PC-3 (cell line): ENCODE data around the gene TMEM125. TPM values are rescaled to one million over a fixed set of nuclear protein-coding genes. Genes with fewer than 3 reads are reported as not detected.
A peak's percentile ranks its signal among the peaks of the same experiment; 100 is the strongest.

Experiments
- ATAC-seq: fragments of 200-7000 bp; cut with Tn5 transposase; 2 replicates; pipeline ENCODE4 v1.9.1; 2020; ENCODE audit warnings: mild to moderate bottlenecking, moderate library complexity
- BruUV-seq: library from RNA; stranded (reverse); fragments of 400-500 nt; replicated peaks from 2 replicates; lab custom pipeline; 2021; lab: Mats Ljungman, UMichigan
- CTCF ChIA-PET: fragments of 300-600 bp; sonication (Branson Sonifier 250); formaldehyde crosslinking; loops from one replicate; lab custom pipeline; 2022; ENCODE audit warnings: antibody characterized with exemption; lab: Charles Lee
- POLR2A ChIA-PET: fragments of 300-600 bp; sonication (Branson Sonifier 250); formaldehyde crosslinking; loops from one replicate; lab custom pipeline; 2022; ENCODE audit warnings: antibody characterized with exemption; ENCODE audit not compliant: unreplicated experiment; lab: Charles Lee
- DNase-seq: peaks from one replicate; pipeline ENCODE4 v3.0.0-alpha.2; 2015
- H2AFZ ChIP-seq: fragments of 300-600 bp; sonication (generic); 2 replicates; pipeline ENCODE4 v1.6.0; 2016; ENCODE audit warnings: antibody characterized with exemption, low read length
- H3F3A ChIP-seq: fragments of 300-600 bp; sonication (generic); one replicate; pipeline ENCODE4 v1.6.0; 2017; ENCODE audit warnings: antibody characterized with exemption, low read length, control low read depth, mild to moderate bottlenecking; ENCODE audit not compliant: unreplicated experiment
- H3K27ac ChIP-seq: fragments of 300-600 bp; sonication (generic); 2 replicates; pipeline ENCODE4 v1.5.1; 2016; ENCODE audit warnings: mild to moderate bottlenecking, low read length
- H3K27me3 ChIP-seq: fragments of 300-600 bp; sonication (generic); 2 replicates; pipeline ENCODE4 v1.6.1; 2016; ENCODE audit warnings: low read length, mixed read lengths
- H3K36me3 ChIP-seq: fragments of 300-600 bp; sonication (generic); 2 replicates; pipeline ENCODE4 v1.6.1; 2016; ENCODE audit warnings: low read depth, mixed run types, low read length, mixed read lengths
- H3K4me1 ChIP-seq: fragments of 300-600 bp; sonication (generic); 2 replicates; pipeline ENCODE4 v1.5.1; 2016; ENCODE audit warnings: low read length; ENCODE audit not compliant: insufficient read depth
- H3K4me2 ChIP-seq: fragments of 300-600 bp; sonication (generic); 2 replicates; pipeline ENCODE4 v1.6.0; 2016; ENCODE audit warnings: low read length
- H3K4me3 ChIP-seq: fragments of 300-600 bp; sonication (generic); 2 replicates; pipeline ENCODE4 v1.5.1; 2016; ENCODE audit warnings: mild to moderate bottlenecking, low read length, mixed read lengths
- H3K79me2 ChIP-seq: fragments of 300-600 bp; sonication (generic); 2 replicates; pipeline ENCODE4 v1.6.1; 2017; ENCODE audit warnings: low read length, mixed read lengths
- H3K9ac ChIP-seq: fragments of 300-600 bp; sonication (generic); 2 replicates; pipeline ENCODE4 v1.6.0; 2016; ENCODE audit warnings: mild to moderate bottlenecking, low read length
- H3K9me2 ChIP-seq: fragments of 300-600 bp; sonication (generic); replicated peaks from 2 replicates; pipeline ENCODE4 v1.6.1; 2016; ENCODE audit warnings: mixed run types, low read length, mixed read lengths
- H3K9me3 ChIP-seq: fragments of 300-600 bp; sonication (generic); 2 replicates; pipeline ENCODE4 v1.6.1; 2016; ENCODE audit warnings: low read length, mixed read lengths
- H4K20me1 ChIP-seq: fragments of 300-600 bp; sonication (generic); 2 replicates; pipeline ENCODE4 v1.6.1; 2016; ENCODE audit warnings: low read length, mixed read lengths
- CTCF ChIP-seq: fragments of 300-600 bp; sonication (generic); conservative IDR thresholded peaks from 2 replicates; pipeline ENCODE4 v1.5.1; 2017; ENCODE audit warnings: antibody characterized with exemption, low read depth, mild to moderate bottlenecking, low read length
- EZH2 ChIP-seq: fragments of 300-600 bp; sonication (generic); IDR thresholded peaks from one replicate; pipeline ENCODE4 v1.6.1; 2017; ENCODE audit warnings: antibody characterized with exemption, mild to moderate bottlenecking, low read length; ENCODE audit not compliant: unreplicated experiment
- EZH2phosphoT487 ChIP-seq: fragments of 300-600 bp; sonication (generic); IDR thresholded peaks from 2 replicates; pipeline ENCODE4 v1.6.1; 2018; ENCODE audit warnings: mild to moderate bottlenecking, antibody characterized with exemption, low read length, borderline replicate concordance
- intact Hi-C: fragments of 100-400 bp; cut with micrococcal nuclease; formaldehyde crosslinking; loops from 2 replicates; pipeline ENCODE4 v1.9.0; 2023
- total RNA-seq: library from RNA; depleted of rRNA; stranded (reverse); fragments of >200 nt; gene quantifications from 2 replicates; pipeline ENCODE4 v1.2.3, GENCODE V29; 2014

The TMEM125 gene
- total RNA-seq, 1 experiment from 2014 or later = 9.8 TPM

GRCh38 chr1:43286115-43286514 lies 16.3 kb downstream of the TMEM125 start:
- DNase-seq (no peak), ATAC-seq (no peak)
- H2AFZ ChIP-seq = peak overlapping the region; percentile 61
- no peaks in the 10 kb centered on the region for H3K9me2 ChIP-seq
- no peaks in the 10 kb centered on the region for H3K9me3 ChIP-seq
- H3K27me3 ChIP-seq = no peaks in the 10 kb centered on the region
- H3K27ac ChIP-seq = no peak overlapping the region
- intact Hi-C loops = loop anchor here (5.0 kb wide), 1 partner anchor 61 kb away; no protein-coding TSS in a partner anchor
- BruUV-seq = no TSS peak
- POLR2A ChIA-PET = interaction anchor here (0.9 kb wide), 1 partner anchor 62 kb away, joined by 3 read pairs; no protein-coding TSS in a partner anchor
- H4K20me1 ChIP-seq = no peaks in the 10 kb centered on the region
- H3K36me3 ChIP-seq = no peaks in the 10 kb centered on the region
- H3F3A ChIP-seq = no peaks in the 10 kb centered on the region
- H3K79me2 ChIP-seq = peaks cover 12% of the 10 kb centered on the region; the same call in 1 of the 2 replicates
- CTCF ChIA-PET = interaction anchor here (1.3 kb wide), 1 partner anchor 72 kb away, joined by 14 read pairs; the partner anchor contains the start of gene CDC20
- peak overlapping the region; percentile 61; the same call in 1 of the 2 replicates for H3K4me3 ChIP-seq
- no peak overlapping the region for H3K9ac ChIP-seq
- H3K4me1 ChIP-seq = peaks cover 16% of the 10 kb centered on the region
- TF ChIP-seq EZH2phosphoT487 = no peak
- no peak for TF ChIP-seq CTCF
- TF ChIP-seq EZH2 = no peak
- H3K4me2 ChIP-seq = peak overlapping the region; percentile 83

GRCh38 chr1:43286533-43286932 lies 16.8 kb downstream of the TMEM125 start:
- peaks cover 16% of the 10 kb centered on the region for H3K4me1 ChIP-seq
- BruUV-seq = no TSS peak
- H3K9me2 ChIP-seq = no peaks in the 10 kb centered on the region
- H3K9me3 ChIP-seq = no peaks in the 10 kb centered on the region
- H2AFZ ChIP-seq = no peak overlapping the region
- intact Hi-C loops = loop anchor here (5.0 kb wide), 1 partner anchor 61 kb away; no protein-coding TSS in a partner anchor
- no peaks in the 10 kb centered on the region for H3K36me3 ChIP-seq
- ChIA-PET POLR2A (no interaction called here), CTCF (no interaction called here)
- H3K9ac ChIP-seq = no peak overlapping the region
- H3K79me2 ChIP-seq = peaks cover 12% of the 10 kb centered on the region; the same call in 1 of the 2 replicates
- no peak overlapping the region for H3K27ac ChIP-seq
- H4K20me1 ChIP-seq = no peaks in the 10 kb centered on the region
- TF ChIP-seq EZH2phosphoT487 (no peak), EZH2 (no peak), CTCF (no peak)
- ATAC-seq (no peak), DNase-seq (no peak)
- no peaks in the 10 kb centered on the region for H3K27me3 ChIP-seq
- H3K4me3 ChIP-seq = no peak overlapping the region
- no peak overlapping the region for H3K4me2 ChIP-seq
- no peaks in the 10 kb centered on the region for H3F3A ChIP-seq

DNA sequence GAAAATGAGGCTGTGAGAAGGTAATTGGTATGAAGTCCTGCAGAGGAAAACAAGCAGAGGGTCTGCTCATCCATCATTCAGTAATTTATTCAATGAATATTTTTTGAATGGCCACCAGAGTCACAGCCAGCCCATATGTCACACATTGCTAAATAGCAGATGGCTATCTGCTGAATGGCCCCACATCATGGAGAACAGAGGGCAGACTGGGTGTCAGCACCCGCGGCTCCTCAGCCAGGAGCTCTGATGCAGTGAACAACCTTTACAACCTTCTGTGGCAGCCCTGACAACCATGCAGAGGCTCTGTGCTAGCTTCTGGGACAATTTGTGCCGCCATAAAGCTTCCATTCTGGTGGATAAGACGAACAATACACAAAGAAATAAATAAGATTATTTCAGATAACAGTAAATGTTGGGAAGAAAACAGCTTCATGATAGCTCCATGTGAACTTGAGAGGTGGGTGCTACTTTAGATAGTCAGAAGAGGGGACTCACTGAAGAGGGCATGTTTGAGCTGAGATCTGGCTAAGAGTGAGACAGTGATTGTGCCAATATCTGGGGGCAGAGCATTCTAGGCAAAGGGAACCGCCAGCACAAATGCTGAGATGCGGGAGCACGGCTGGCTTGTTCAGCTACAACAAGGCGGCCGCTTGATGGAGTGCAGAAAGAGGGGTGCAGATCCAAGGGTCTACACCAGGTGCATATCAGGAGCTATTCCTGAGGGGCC lies 18.4 kb downstream of the TMEM125 start:
- ChIA-PET CTCF (no interaction called here), POLR2A (no interaction called here)
- H3K36me3 ChIP-seq = no peaks in the 10 kb centered on the region
- H3K9me2 ChIP-seq = no peaks in the 10 kb centered on the region
- H3K27ac ChIP-seq = no peak overlapping the region
- H3K4me2 ChIP-seq = no peak overlapping the region
- H3K9ac ChIP-seq = no peak overlapping the region
- BruUV-seq = no TSS peak
- TF ChIP-seq EZH2 (no peak), CTCF (no peak), EZH2phosphoT487 (no peak)
- no peaks in the 10 kb centered on the region for H4K20me1 ChIP-seq
- no peak overlapping the region for H2AFZ ChIP-seq
- peaks cover 12% of the 10 kb centered on the region; the same call in 1 of the 2 replicates for H3K79me2 ChIP-seq
- peaks cover 16% of the 10 kb centered on the region for H3K4me1 ChIP-seq
- no peaks in the 10 kb centered on the region for H3F3A ChIP-seq
- no peak overlapping the region for H3K4me3 ChIP-seq
- ATAC-seq = no peak
- no peak for DNase-seq
- H3K9me3 ChIP-seq = no peaks in the 10 kb centered on the region
- H3K27me3 ChIP-seq = no peaks in the 10 kb centered on the region
- intact Hi-C loops = loop anchor here (5.0 kb wide), 1 partner anchor 59 kb away; no protein-coding TSS in a partner anchor
